Breast epithelium (tissue), 3 donors: Measurements from ENCODE around the gene PLEKHG1.

ENCODE experiments used
- CTCF ChIP-seq, 3 donors: fragments of 450-650 bp; IDR thresholded peaks; one replicate each; pipeline ENCODE4 v1.5.1; 2016 to 2017; ENCODE audit warnings: antibody characterized with exemption in 3 of 3, mild to moderate bottlenecking in 3 of 3, moderate library complexity in 3 of 3
- POLR2AphosphoS5 ChIP-seq, 3 donors: sonication (generic); formaldehyde crosslinking; IDR thresholded peaks; one replicate each; pipeline ENCODE4 v1.6.1; 2017; ENCODE audit warnings: antibody characterized with exemption in 3 of 3

- TF ChIP-seq CTCF (IDR thresholded peaks at IDR 0.05) (no peak), POLR2AphosphoS5 (IDR thresholded peaks at IDR 0.05) (no peak)
These were observed at the start of gene PLEKHG1 for GRCh38 chr6:150599199-150600009.
